GM19395 (cell line): ENCODE measurements around the gene MAP3K14.

Source experiments
- ATAC-seq: cut with Tn5 transposase; IDR thresholded peaks from one replicate; pipeline ENCODE4 v1.9.1; 2021; ENCODE audit warnings: mild to moderate bottlenecking, moderate library complexity; ENCODE audit not compliant: unreplicated experiment

The MAP3K14 gene

GRCh38 chr17:45339646-45340605 is 23.1 kb upstream of the MAP3K14 start:
- no peak for ATAC-seq

GRCh38 chr17:45338996-45339535 is 22.2 kb upstream of the MAP3K14 start:
- no peak for ATAC-seq

- no peak for ATAC-seq
These were observed 21.4 kb upstream of the MAP3K14 start for GRCh38 chr17:45338023-45338781.

- ATAC-seq = no peak
These were observed 19.8 kb upstream of the MAP3K14 start for GRCh38 chr17:45336390-45337182.

- ATAC-seq = no peak
These were observed 18.9 kb upstream of the MAP3K14 start for GRCh38 chr17:45335721-45336120.

GRCh38 chr17:45334701-45335677 is 18.2 kb upstream of the MAP3K14 start:
- no peak for ATAC-seq

- no peak for ATAC-seq
These were observed 17.4 kb upstream of the MAP3K14 start for GRCh38 chr17:45334231-45334630.

GRCh38 chr17:45333702-45334092 is 16.9 kb upstream of the MAP3K14 start:
- no peak for ATAC-seq

- ATAC-seq = no peak
These were observed 16.3 kb upstream of the MAP3K14 start for GRCh38 chr17:45332989-45333701.

- ATAC-seq = no peak
These were observed 15.7 kb upstream of the MAP3K14 start for GRCh38 chr17:45332505-45332904.

- ATAC-seq = no peak
These were observed 9.8 kb upstream of the MAP3K14 start for GRCh38 chr17:45326626-45327025.

- ATAC-seq = no peak
These were observed 9.0 kb upstream of the MAP3K14 start for GRCh38 chr17:45325810-45326209.

GRCh38 chr17:45324336-45324735 is 7.5 kb upstream of the MAP3K14 start:
- no peak for ATAC-seq

- ATAC-seq = no peak
These were observed 5.3 kb upstream of the MAP3K14 start for GRCh38 chr17:45322168-45322567.

GRCh38 chr17:45320931-45321461 is 4.2 kb upstream of the MAP3K14 start:
- no peak for ATAC-seq

- ATAC-seq = no peak
These were observed 3.6 kb upstream of the MAP3K14 start for GRCh38 chr17:45320349-45320930.

GRCh38 chr17:45319239-45319703 is 2.5 kb upstream of the MAP3K14 start:
- ATAC-seq = no peak

GRCh38 chr17:45318561-45319230 is 1.9 kb upstream of the MAP3K14 start:
- no peak for ATAC-seq
